Fibroblast of skin of back (primary cell): Measurements from ENCODE around the gene SNCG.
A peak's percentile ranks its signal among the peaks of the same experiment; 100 is the strongest.
"Not testable (repeated sequence)": the region's sequence is repeated elsewhere in the genome, so short reads cannot be mapped to it uniquely, and the experiment has no call there.

Source experiments
- DNase-seq: peaks from one replicate; pipeline ENCODE4 v3.0.0-alpha.2; 2013

SNCG gene

DNA sequence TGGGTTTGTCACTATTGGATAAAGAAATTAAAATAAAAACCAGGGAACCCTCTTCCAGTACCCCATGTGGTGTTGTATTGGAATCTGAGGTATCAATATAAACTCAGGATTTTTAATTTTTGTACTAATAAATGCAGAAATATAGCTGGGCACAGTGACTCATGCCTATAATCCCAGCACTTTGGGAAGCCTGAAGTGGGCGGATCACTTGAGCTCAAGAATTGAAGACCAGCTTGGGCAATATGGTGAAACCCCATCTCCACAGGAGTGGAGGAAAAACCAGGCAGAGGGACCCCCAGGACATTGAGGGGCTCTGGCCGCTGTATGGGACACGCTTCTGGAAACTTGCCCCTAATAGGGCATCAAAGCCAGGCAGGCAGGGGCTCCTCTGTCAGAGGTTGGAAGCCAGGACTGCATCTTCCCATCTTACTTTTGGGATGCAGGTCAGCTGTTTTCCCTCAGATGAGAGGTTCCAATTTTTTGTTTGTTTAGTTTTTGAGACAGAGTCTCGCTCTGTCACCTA lies 21.0 kb downstream of the SNCG start:
- DNase-seq: no peak

DNA sequence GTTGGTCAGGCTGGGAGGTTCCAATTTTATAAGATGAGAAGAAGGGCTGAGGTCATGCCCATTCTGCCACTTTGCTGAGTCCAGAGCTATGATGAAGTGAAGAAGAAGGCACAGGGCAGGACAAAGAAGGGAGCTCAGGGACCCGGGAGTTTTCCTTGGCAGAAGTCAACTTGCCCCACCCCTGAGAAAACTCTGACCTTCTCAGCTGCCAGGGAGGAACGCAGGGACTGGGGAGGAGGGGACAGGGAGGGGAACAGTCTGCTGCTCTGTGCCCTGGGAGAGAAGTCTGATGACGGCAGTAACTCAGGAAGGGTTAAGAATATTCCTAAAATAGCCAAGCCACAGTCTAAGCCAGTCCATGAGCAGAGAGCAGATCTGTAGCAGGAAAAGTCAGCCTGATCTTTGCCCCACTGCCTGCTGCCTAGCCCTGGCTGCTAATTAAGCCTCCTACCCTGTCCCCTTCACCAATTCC lies 21.6 kb downstream of the SNCG start:
- DNase-seq: peak; percentile 82

- not testable (repeated sequence) for DNase-seq
Observed at GRCh38 chr10:86981020-86981419, 22.6 kb downstream of the SNCG start.

GRCh38 chr10:86981716-86982115 lies 23.3 kb downstream of the SNCG start:
- no peak for DNase-seq

DNA sequence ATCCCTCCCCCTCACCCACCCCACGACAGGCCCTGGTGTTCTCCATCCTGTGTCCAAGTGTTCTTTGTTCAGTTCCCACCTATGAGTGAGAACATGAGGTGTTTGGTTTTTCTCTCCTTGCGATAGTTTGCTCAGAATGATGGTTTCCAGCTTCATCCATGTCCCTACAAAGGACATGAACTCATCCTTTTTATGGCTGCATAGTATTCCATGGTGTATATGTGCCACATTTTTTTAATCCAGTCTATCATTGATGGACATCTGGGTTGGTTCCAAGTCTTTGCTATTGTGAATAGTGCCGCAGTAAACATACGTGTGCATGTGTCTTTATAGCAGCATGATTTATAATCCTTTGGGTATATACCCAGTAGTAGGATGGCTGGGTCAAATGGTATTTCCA lies 26.1 kb downstream of the SNCG start:
- not testable (repeated sequence) for DNase-seq

DNA sequence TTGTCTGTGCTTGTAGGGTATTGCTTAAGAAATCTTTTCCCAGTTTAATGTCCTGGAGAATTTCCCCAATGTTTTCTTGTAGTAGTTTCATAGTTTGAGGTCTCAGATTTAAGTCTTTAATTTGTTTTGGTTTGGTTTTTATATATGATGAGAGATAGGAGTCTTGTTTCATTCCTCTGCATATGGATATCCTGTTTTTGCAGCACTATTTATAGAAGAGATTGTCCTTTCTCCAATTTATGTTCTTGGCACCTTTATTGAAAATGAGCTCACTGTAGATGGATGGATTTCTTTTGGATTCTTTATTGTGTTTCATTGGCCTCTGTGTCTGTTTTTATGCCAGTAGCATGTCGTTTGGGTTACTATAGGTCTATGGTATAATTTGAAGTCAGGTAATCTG lies 30.1 kb downstream of the SNCG start:
- DNase-seq: no peak

DNA sequence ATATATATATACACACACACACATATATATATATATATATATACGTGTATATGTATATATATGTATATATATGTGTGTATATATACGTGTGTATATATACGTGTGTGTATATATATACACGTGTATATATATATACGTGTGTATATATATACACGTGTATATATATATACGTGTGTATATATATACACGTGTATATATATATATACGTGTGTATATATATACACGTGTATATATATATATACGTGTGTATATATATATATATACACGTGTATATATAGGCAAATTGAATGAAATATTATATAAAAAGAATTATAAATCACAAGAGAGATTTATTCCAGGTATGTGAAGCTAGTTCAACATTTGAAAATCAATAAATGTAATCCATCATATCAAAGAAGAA lies 33.0 kb downstream of the SNCG start:
- DNase-seq: not testable (repeated sequence)

DNA sequence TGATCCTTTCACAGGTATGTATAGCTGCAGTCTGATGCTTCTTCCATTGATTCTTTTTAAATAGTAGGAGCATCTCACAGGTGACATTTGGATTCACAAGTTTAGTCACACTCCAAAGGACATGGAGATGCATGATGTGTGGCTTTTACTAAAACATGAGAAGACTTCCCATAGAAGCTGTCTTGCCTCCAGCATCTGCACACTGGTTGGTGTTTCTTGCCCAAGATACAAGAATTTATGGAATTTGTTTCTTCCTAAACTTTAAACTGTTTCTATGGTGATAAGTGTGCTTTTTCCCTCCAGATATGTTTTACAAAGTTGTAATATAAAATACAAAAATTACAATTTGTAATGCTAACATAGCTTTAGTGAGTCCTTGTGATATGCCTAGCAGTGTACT lies 34.1 kb downstream of the SNCG start:
- peak; percentile 30 for DNase-seq

DNA sequence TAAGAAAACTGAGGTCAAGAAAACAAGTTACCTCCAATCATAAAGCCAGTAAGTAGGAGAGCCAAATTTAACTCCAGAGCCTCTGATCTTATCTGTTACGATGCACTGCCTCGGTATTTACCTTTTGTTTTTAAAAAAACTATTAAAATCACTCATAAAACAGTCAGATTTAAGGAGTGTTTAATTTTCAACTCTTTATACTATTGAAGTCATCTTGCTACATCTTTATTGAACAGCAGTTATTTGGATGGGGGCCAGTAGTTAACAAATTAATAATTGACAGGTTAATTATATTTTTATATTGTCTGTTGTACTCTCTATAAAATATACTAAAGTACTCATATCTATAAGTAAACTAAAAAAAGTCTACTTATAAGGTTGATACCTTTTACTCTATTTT lies 34.5 kb downstream of the SNCG start:
- no peak for DNase-seq

GRCh38 chr10:86999802-87000403 lies 41.5 kb downstream of the SNCG start:
- not testable (repeated sequence) for DNase-seq

DNA sequence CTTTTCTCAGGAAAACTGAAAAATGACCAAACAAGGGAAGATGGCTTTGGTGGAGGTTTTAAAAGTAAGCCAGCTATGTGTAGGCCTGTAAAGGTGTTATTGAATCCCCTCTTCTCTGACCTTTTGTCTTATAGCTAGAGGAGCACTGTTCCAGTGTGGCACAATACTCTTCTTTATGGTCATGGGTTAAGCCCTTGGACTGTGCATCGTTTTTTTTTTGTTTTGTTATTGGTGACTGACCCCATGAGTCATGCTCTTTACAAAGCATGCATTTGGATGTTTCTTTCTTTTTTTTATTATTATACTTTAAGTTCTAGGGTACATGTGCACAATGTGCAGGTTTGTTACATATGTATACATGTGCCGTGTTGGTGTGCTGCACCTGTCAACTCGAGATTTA lies 42.1 kb downstream of the SNCG start:
- no peak for DNase-seq

- DNase-seq: peak; percentile 46
Observed at GRCh38 chr10:87007124-87007523, 48.7 kb downstream of the SNCG start.

GRCh38 chr10:87007674-87008073 lies 49.3 kb downstream of the SNCG start:
- not testable (repeated sequence) for DNase-seq

DNA sequence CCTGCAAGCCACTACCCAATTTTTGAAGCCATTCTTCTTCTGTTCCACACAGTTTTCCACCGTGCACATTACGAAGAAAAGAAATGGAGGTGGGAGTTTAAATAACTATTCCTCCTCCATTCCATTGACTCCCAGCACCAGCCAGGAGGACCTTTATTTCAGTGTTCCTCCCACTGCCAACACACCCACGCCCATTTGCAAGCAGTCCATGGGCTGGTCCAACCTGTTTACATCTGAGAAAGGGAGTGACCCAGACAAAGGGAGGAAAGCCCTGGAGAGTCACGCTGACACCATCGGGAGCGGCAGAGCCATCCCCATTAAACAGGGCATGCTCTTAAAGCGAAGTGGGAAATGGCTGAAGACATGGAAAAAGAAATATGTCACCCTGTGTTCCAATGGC lies 49.9 kb downstream of the SNCG start:
- not testable (repeated sequence) for DNase-seq

GRCh38 chr10:87009134-87009696 lies 50.8 kb downstream of the SNCG start:
- DNase-seq: not testable (repeated sequence)
